ENCODE results near the gene HDLBP.
A peak's percentile ranks its signal among the peaks of the same experiment; 100 is the strongest.

The HDLBP gene

DNA sequence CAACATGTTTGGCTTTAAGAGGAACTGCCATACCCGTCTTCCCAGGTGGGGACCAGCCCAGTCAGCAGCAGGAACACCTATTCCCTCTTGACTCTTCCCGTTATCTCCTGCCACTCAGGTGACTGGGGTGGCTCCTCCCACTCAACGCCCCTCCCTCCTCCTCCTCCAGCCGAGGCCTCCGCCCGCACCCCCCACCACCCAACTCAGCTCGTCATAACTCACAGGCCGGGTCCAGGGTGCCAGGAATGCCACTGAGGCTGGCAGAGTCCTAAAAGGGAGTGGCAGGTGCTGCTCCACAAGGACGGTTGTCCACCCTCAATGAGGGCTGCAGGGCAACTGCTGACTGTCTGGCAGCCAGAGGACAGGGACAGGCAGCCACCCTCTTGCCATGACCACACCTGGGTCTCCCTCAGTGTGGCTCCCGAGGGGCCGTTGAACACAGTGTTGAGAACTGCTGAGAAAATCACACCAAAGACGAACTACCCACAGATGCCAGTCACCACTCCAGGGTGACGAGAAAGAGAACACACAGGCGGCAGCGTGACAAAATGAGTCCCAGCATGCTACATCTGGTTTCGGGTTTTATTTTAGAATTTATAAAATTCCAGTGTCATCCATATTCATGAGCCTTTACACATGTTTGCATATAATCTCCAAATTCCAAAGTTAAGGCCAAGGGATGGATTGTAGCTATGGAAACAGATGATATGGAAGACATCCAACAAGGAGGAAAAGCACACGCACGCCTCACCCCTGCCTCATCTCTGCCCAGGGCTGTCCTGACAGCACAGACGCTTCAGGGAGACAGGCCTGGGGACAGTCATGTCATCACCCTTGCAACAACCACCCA, 88.5 kb downstream of the HDLBP start:
- DNase-seq = no peak

DNA sequence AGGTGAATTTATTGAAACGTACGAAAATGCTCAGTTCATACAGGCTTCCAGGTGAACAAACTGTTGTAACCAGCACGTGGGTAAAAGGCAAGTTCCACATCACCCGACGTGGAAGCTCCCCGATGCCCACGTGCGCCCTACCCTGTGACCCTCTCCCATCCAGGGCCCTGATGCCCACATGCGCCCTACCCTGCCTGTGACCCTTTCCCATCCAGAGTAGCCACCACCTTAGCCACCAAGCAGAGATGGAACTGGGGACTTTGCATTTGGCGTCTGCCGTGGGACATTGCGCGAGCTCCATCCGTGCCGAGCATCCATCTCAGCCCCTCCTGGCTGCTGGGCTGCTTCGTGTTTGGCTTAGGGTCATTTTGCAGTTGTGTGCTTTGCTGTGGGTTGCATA, 89.5 kb downstream of the HDLBP start:
- no peak for DNase-seq

DNA sequence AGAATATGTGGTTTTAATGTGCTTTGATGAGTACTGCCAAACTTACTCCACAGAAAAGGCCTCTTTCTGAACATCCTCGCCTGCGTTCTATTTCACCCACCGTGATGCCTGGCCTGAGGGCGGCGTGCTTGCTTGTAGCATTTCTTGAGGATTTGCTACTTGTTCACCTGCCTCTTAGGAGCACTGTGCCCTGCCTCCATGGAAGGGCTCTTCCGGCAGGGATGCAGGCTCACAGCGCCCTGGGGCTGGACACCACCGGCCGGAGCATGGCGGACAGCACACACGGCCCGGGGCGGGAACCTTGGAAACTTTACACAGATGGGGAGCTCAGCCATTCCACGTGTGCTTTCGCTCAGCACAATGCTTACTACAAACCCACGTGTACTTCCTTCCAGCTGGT, 89.9 kb downstream of the HDLBP start:
- DNase-seq = no peak

DNA sequence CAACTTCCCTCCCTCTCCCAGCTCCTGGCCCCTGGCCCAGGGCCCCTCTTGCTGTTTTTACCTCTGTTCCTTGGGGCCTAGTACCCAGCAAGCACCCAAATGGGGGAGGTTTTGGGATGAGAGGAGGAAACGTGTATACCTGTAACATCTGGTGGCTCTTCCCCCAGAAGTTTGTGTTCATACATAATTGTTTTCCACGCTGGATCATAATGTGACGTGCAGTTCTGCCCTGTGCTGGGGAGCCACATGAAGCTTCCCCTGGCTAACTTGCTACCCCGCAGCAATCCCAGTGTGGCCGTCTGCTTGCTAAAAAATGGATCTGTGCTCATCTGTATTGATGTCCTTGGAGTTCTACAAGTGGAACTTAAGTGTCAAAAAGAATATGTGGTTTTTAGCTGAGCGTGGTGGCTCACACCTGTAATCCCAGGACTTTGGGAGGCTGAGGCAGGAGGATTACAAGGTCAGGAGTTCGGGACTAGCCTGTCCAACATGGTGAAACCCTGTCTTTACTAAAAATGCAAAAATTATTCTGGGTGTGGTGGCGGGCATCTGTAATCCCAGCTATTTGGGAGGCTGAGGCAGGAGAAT, 90.5 kb downstream of the HDLBP start:
- no peak for DNase-seq

DNA sequence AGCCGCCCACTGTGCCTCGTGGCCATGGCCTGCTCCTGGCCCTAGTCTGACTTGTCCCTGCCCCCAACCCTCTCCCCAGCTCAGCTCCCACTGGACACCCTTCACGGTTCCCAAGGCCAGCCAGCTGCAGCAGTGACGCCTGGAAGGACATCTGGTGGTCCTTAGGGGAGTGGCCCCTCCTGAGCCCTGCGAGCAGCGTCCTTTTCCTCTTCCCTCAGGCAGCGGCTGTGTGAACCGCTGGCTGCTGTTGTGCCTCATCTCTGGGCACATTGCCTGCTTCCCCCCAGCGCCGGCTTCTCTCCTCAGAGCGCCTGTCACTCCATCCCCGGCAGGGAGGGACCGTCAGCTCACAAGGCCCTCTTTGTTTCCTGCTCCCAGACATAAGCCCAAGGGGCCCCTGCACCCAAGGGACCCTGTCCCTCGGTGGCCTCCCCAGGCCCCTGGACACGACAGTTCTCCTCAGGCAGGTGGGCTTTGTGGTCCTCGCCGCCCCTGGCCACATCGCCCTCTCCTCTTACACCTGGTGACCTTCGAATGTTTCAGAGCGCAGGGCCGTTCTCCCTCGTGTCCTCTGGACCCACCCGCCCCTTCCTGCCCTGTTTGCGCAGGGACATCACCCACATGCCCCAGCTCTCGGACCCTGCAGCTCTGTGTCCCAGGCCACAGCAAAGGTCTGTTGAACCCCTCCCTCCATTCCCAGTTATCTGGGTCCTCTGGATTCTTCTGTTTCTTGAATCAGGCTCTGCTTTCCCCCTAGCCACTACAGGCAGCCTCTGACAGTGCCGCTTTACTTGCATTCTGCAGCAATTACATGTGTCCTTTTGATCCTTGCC, 91.2 kb downstream of the HDLBP start:
- DNase-seq = peak in 1 of 2 experiments; percentile 59

DNA sequence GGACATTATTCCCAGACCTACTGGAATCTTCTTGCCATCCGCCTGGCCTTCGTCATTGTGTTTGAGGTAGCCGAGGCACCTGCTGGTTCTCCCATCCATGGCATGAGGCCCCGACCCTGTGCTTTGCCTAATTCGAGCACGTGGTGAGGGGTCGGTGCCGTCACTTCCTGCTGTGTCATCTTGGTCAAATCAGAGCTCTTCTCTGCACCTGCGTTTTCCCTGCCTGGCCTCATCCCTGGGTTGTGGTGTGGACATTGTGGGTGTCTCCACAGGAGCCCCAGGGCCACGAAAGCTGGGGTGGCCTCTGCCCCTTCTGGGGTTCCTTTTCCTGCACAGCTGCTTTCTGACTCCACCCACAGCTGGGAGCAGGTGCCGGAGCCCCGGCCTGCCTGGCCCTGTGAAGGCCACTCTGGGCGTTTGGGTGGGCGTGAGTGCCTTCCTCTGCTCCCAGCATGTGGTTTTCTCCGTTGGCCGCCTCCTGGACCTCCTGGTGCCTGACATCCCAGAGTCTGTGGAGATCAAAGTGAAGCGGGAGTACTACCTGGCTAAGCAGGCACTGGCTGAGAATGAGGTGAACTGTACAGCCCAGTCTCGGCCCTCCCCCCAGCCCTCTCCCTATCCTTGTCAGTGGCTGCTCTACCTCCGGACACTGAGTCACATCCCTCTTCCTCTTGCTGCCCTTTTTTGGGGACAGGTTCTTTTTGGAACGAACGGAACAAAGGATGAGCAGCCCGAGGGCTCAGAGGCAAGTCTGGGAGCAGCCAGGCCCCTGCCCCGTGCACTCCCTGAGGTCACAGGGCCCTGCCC, 92.1 kb downstream of the HDLBP start:
- no peak for DNase-seq

DNA sequence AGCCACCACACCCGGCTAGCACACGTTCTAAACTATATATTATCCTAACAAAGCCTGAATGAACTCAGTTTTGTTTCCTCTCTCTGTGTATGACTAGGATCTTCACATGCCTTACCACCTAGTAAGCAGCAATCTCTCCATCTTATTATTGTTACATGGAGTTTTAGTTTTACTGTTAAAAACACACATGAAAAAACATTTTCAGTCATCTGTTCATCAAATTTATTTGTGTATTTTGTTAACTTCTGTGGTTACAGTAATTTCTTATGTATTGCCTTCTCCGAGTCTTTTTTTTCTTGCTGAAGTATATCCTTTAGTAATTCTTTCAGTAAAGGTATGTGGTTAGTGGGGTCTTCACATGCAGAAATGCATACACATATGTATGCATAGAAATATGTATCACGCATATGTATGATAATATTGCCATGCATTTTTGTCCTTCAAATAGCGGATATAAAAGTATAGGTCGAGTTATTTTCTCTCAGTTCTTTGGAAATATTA, 95.6 kb downstream of the HDLBP start:
- no peak for DNase-seq

DNA sequence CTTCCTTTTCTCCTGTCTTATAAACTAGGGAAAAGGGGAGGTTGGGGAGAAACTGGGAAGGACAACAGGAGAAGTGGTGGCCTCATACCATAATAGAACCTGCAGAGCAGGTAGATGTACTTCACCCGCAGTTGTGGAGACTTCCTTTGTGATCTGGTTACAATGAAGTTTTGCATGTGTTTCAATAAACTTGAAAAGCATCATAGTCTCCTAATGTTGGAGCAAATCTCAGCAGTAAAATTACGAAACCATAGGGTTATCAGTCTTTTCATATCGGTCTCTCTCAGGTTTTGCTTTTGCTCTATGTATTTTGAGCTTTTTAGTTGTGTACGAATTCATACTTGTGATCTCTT, 96.5 kb downstream of the HDLBP start:
- DNase-seq = peak in 1 of 2 experiments; percentile 60

DNA sequence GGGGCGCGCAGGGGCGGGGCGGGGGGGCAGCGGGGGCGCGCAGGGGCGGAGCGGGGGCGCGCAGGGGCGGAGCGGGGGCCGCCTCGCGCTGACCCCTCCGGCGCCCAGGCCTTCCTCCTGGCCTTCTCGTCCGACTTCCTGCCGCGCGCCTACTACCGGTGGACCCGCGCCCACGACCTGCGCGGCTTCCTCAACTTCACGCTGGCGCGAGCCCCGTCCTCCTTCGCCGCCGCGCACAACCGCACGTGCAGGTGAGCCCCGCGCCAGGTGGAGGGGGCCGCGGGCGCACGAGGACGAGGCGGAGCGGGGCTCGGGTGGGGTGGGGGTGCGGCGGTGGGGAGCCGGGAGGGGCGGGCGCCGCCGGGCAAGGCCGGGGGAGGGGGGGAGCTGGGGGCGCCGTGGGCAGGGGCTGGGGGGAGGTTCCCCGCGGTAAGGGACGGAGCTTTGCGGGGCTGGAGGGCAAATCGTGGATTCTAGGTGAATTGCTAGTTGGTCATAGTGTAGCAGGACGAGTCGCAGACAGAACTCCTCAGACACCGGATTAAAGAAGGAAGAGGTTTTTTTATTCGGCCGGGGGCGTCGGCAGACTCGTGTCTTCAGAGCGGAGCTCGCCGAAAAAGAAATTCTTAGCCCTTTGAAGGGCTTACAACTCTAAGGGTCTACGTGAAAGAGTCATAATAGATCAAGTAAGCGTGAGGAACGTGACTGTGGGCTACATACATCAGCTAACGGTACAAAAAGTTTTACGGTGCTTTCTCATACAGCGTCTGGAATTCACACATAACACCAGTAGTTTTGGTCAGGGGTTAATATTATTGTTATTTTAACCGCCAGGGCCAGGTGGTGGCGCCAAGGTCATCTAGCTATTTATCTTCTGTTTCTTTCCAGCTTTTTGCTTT, 97.1 kb downstream of the HDLBP start:
- peak in 1 of 2 experiments; percentile 73 for DNase-seq

DNA sequence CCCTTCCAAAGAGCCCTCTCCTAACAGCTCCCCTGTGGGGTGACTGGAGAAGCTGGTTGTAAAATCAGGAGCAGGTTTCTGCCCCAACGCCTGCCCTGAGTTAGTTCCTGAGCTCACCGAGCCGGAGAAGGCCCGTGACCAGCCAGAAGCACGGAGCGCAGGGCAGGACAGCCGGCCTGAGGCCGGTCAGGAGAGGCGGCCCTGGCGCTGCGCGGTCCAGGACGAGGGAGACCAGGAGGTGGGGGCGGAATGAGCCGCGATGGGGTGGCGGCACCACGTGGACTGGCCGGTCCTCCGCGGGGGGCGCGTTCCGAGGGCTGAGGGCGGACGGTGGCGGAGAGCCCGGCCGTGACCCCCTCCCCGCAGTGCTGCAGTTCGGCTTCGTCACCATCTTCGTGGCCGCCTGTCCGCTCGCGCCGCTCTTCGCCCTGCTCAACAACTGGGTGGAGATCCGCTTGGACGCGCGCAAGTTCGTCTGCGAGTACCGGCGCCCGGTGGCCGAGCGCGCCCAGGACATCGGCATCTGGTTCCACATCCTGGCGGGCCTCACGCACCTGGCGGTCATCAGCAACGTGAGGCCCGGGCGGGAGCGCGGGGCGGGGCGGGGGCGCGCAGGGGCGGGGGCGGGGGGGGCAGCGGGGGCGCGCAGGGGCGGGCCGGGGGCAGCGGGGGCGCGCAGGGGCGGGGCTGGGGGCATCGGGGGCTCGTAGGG, 98.0 kb downstream of the HDLBP start:
- DNase-seq = peak; percentile 65 to 88

DNA sequence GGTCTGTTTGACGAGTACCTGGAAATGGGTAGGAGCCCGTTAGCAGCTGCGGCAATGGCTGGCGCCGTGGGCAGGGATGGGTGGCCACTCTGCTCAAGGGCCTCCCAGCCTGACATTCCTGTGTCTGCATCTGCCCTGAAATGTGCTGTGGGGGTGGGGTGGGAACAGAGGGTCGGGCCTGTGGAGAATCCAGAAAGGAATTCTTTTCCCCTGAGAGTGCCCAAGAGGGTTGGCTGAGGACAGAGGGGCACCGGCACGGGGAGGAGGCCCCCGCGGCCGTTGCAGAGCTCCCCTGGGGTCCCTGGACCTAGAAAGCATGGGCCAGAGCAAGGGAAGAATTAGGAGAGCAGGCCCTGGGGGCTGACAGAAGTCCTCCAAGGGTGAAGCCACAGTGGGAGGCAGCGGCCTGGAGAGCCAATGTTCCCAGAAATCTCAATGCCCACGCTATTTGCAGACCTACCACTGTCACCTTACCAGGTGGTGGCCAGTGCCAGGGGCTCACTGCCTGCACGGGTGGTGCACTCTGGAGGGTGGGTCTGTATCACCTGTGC, 99.2 kb downstream of the HDLBP start:
- no peak for DNase-seq

DNA sequence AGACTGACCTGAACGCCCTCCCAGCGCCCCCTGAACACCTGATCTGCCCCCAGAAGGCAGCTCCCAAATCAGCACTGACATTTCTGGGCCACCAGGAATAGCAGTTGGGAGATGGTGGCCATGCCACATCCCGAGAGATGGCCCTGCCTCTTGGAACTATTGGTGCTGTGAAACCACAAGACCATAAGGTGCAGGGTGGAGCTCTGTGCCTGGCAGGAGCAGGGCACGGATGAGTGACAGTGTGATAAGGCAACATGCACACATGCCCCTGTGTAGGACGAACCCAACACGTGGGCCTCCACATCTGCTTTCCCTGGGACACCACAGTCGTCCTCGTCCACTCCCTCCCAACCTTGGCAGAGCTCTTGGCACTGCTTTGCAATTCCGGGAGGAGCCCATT, 100.1 kb downstream of the HDLBP start:
- peak in 1 of 2 experiments; percentile 38 for DNase-seq

DNA sequence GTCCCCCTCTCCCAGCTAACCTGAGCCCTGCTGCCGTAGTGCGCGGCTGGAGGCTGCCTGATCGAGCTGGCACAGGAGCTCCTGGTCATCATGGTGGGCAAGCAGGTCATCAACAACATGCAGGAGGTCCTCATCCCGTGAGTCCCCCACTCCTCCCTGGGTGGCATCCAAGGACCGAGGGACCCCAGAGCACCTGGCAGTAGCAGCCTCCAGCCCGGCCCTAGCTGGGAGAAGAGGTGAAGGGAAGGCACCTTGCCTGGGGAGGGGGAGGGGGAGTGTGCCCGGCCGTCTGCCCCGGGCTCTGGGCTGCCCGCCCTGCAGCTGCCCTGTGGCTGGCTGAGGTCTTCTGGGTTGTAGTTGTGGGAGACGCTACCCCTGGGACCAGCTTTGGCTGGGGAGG, 100.7 kb downstream of the HDLBP start:
- DNase-seq = no peak

DNA sequence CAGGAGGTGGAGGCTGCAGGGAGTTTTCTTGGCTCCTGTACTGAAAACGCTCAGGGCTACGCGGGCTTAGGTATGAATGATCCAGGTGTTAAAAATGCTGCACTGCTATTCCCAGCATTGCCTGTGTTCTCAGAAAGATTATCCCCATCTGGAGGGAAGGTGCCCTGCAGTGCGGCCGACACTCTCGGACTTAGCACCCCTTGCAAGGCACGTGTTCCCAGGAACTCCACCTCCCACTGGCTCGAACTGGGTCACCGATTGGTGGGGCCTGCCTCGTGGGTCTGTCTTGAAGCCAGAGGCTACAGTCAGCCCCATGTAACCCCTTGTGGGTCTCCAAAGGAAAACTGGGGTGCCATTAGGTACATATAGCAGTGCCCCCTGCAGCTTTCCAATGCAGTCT, 101.3 kb downstream of the HDLBP start:
- no peak for DNase-seq

DNA sequence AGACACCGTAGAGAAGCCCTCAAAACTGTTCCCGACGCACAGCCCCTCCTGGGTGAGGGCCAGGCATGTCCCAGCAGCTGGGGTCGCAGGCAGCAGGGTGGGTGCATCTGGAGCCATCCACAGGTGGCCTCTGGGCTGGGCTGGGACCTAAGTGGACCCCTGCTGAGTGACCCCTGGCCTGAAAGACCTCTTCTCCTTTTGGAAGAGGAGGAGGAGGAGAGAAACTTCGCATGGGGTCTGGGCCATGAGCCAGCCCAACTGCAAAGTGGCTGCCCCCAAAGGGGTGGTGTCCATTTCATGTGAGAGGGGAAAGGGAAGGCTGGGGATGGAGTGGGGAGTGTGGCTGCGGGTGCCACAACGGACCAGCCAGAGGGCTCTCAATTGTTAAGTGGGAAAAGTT, 101.9 kb downstream of the HDLBP start:
- no peak for DNase-seq

DNA sequence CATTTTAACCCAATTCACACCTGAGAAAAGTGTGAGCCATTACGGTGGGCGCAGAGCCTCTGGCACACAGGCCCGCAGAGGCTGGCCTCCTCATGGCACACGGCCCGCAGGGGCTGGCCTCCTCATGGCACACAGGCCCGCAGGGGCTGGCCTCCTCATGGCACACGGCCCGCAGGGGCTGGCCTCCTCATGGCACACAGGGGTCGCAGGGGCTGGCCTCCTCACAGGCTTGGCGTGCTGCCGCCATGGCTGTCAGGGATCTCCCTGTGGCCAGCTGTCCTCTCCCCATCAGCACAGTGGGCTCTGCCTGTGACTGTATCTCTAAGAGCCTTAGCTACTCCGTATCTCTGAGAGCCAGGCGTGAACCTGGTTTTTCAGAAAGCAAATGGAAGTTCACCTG, 102.4 kb downstream of the HDLBP start:
- DNase-seq = no peak

DNA sequence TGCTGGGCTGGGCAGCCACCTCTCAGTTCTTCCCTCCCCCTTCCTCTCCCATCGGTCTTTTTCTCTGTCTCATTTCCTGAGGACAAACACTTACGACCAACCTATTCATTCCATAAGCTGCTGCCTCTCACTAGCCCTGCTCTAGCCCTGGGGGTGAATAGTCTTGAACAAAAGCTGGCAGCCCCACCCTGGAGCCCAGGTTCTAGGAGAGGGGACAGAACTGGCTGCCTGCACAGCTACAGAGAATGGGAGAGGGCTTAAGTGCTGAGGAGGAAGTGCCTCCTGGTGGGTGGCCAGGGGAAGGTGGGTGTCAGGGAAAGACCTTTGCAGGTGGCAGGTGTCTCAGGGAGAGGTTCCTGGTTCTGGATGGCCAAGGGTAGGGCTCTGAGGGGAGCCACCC, 104.2 kb downstream of the HDLBP start:
- peak in 1 of 2 experiments; percentile 30 for DNase-seq

DNA sequence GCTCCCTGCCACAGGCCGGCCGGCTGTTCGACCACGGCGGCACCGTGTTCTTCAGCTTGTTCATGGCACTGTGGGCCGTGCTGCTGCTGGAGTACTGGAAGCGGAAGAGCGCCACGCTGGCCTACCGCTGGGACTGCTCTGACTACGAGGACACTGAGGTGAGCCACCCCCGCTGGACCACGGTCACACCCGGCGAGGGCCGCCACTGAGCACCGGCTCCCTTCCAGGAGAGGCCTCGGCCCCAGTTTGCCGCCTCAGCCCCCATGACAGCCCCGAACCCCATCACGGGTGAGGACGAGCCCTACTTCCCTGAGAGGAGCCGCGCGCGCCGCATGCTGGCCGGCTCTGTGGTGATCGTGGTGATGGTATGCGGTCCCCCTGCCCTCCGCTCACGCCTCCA, 106.2 kb downstream of the HDLBP start:
- no peak for DNase-seq

DNA sequence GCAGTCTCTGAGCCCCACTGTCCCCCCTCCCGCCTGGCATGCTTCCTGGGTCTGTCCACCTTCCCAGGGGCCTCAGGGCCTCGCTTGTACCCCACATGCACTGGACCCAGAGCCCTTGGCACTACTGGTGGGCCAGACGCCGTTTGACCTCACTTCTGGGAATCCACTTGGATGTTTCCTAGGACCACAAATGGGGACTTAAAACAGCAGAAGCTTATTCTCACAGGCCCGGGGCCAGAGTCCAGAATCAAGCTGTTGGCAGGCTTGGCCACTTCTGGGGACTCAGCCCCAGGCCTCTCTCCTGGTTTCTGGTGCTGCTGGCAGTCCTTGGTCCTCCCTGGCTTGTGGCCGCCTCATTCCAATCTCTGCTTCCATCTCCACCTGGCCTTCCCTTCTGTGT, 107.4 kb downstream of the HDLBP start:
- no peak for DNase-seq

DNA sequence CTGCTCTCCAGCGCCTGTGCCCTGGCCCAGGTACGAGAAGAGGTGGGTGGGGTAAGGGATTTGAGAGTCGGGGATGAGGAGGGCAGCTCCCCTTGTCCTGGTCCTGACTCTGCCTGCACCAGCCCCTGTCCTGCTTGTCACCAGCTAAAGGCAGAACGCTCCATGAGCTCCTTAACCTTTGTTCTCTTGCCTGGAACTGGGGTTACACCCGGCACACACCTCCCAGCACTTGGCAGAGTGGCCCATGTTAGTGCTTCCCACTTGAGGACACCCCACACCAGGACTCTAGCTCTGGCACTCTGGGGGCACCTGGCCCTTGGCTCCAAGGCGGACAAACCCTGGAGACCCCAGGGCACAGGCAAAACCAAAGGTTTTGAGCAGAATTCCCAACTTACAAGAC, 107.8 kb downstream of the HDLBP start:
- no peak for DNase-seq

DNA sequence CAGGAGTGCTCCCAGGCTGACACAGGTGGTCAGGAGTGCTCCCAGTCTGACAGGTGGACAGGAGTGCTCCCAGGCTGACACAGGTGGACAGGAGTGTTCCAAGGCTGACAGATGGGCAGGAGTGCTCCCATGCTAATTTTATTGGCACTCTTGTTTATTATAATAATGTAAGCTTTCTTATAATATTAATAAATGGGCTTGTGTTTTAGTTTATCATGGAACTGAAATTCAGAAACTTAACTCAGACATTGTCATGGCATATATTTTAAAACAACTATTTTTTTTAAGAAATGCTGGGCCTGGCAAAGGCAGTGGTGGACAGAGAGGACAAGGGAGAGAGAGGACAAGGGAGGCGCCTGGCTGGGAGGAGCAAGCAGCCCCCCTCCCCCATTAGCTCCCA, 108.3 kb downstream of the HDLBP start:
- no peak for DNase-seq

Measured in NCI-H526 (cell line).